GM21447 (cell line): Measurements from ENCODE around the gene PDE9A.

ENCODE experiments used
- ATAC-seq: cut with Tn5 transposase; IDR thresholded peaks from one replicate; pipeline ENCODE4 v1.9.1; 2021; ENCODE audit not compliant: unreplicated experiment

The PDE9A gene

DNA sequence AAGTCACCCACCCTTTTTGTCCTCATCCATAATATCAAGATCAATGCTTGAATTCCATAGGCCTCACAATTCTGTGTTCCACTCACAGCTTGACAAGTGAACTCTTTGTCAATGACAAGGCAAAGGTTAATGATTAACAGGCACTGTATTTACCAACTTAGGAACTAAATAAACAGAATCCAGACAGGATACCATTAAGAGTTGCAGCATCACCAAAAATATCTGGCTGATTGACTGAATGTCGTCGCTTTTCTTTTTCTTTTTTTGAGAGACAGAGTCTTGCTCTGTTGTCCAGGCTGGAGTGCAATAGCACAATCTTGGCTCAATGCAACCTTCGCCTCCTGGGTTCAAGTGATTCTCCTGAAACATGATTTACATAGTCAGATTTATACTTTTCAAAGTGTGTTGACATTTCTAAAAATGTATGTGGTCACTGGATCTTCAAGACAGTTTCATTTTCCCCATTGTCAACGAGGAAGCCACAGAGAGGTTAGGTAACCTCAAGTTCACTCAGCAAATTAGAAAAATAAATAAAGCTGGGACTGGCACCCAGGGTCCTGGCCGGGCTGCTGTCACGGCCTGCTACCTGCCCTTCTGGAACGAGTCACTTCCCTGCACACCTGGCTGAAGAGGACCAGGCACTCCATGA, 81.0 kb downstream of the PDE9A start:
- no peak for ATAC-seq

DNA sequence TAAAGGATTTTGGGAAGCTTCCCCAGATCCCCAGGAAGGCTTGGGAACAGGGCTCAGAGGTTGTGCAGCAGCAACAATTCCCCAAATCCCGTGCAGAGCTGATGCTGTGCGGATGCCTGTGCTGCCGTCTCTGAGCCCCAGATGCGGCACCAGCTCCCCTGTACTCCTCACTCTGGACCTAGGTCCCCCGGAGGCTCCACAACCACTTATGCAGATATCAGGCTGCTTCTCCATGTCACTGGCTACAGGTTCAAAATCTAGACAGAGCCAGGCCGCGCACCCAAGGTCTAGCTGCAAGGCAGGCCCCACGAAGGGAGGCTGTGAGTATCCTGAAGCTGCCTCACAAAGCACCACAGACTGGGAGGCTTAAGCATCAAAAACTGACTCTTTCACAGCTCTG, 81.6 kb downstream of the PDE9A start:
- no peak for ATAC-seq

DNA sequence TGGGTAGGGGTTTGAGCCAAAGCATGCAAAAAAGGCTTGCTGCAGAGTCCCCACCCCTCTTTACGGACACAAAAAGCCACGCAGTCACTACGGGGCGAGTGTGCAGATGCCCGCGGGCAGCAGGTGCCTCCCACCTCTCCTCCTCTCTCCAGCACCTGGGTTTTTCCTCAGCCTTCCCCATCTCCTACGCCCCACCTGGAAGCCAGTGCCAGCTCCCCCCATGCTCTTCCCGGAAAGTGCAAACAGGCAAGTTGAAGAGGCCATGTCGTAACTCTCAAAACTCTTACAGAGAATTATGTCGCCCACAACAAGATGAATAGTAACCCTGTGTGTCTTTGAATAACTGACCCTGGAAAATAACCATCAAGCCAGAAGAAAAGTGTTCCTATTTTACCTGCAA, 82.5 kb downstream of the PDE9A start:
- ATAC-seq: no peak

DNA sequence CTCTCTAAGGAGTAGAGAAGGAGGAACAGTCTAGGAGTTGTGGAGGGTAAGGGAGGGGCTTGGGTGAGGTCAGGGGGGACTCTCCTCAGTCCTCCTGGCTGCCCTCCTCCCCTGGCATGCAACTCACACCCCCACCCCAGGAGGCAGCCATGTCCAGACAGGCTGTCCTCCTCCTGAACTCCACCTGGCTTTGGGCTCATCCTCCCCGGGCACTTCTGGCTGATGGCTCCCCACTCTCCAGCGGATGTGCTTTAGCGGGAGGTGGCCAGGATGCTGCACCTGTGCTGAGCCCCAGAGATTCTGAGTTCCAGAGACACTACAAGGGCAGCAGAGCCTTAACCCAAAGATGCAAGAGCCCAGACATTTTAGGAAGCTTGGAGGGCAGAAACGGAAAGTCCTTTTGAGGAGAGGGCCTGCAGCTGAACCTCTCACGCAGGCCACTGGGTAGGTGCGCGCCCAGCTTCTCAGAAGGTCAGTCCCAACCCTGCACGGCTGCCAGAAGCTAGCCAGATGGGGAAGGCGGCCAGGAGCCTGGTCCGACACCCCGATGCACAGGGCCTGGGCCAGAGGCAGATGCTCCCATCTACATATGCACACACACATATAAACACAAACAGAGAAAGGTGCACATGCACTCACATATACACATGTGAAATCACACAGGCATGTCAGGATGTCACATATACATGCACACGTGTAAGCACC, 83.4 kb downstream of the PDE9A start:
- no peak for ATAC-seq

DNA sequence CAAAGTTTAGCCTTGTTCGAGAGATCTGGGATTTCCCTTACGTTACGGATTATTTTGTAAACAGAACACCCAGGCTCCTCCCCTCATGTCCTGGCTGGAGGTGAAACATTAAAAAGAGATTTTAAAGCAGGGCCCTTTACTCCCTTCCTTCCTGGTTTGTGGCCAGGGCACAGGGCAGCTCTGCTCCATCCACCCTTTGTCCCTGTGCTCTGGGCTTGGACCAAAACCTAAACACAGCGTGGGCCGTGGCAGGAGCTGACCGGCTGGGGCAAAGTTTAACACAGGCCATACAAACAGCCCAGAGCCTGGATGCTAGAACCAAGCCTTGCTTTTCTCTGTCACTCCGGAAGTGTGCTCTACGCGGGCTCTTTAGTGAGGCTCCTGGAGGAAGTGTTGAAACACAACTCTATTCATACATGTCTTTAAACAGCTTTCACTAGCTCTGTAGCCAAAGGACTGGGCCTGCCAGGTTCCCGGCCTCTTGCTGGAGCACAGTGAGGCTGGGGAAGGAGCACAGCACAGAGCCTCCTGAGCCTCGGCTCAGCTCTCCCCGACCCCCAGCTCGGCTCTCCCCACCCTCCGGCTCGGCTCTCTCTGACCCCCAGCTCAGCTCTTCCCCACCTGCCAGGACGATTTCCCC, 84.7 kb downstream of the PDE9A start:
- no peak for ATAC-seq

DNA sequence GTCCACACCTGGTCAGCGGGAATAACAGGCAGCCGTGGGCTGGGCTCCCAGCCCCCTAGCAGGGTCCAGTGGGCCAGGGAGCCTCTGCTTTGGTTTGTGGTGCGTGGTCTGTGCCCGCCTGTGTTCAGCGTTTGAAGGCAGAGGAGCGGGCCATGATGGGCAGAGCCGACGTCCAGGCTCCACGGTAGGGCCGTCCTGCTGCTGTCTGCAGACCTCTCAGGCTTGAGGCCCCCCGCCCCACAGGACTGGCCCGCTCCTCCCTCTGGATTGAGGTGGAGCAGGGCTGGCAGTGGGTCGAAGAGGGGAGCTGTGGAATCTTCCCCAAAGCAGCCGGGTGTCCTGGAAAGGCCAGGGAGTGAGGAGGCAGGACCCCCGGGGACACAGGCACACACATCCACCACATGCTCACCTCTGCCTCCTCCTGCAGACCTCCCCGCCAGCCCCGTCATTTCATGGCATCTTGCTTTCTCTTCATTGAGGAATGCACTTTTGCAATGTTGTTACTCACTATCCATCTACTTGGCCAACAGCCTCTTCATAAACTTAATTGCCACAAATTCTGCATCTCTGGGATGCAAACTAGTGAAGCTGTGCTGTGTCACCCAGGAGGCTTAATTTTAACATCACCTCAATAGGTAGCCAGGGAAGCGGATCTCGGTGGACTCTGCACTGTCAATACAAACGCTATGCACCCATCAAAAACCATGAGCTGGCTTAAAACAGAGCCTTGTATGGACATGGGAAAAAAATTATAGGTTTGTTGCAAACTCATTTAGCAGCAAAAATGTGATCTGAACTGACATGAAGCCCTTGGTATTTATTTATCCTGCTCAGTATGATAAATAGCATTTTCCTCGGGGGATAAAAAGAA, 85.9 kb downstream of the PDE9A start:
- ATAC-seq: no peak

DNA sequence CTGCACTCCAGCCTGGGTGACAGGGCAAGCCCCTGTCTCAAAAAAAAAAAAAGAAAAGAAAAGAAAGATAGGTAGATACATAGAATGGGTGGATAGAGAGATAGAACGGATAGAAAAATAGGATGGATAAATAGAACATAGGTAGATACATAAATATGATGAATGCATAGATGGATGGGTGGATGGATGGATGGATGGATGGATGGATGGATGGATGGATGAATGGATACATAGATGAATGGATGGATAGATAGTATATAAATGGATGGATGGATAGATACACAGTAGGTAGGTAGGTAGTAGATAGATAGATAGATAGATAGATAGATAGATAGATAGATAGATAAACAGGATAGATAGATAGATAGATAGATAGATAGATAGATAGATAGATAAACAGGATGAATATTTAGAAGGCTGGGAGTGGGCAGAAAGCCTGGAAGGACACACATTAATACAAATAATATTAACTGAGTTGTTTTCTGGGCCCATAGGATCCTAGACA, 87.0 kb downstream of the PDE9A start:
- no peak for ATAC-seq

DNA sequence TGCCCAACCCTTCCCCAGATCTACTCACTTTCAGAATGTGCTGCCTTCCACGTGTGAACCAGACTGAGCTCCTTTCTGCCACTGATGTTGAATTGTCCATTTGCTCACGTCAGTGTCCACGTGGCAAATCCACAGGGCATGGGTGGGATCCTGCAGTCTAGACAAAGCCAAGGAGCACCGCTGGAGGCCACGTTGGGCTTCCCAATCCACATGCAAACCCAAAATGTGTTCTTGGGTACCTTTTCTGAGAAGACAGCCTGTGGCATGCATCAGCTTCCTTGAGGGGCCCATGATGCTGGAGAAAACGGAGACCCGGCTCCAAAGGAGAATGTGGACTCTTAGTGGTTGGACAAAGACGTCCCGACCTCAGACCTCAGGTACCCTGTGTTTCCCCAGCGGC, 87.6 kb downstream of the PDE9A start:
- no peak for ATAC-seq

DNA sequence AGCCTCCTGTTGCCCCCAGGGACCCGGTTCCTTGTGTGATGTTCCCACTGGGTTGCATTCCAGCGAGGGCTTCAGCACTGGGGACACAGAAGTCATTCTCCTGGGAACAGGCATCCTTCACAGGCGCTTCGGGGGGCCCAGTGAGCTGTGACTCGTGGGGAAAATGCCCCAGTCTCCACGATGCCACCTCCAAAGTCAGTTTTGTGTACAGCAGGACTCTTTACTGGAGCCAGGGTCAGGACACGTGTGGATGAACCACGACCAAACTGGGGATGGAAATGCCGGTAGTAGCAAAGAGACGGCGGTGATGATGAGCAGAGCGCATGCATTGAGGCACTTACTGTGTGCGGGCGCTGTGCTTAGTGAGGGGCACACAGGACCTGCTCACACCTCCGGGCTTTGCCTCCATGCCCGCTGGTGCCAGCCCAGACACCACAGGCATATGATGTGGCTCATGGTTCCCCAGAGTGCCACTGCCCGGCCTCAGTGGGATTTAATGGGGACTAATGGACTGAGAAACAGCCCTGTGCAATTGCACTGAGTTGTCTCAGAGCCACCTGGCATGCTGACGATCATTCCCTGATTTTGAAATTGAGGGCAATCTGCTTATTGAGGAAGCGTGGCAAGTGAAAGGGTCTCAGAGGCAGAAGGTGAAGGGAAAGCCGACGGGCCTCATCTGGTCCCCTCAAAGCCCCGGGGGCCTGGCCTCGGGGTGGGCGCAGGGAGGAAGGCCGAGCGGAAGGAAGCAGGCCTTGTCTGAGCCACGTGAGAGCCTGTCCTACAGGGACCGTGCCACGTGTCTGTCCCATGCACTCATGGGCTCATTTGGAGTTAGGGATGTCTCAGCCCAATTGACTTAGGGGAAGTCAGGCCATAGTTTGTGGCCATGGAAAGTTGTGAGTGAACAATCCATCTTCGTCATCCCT, 91.4 kb downstream of the PDE9A start:
- no peak for ATAC-seq

DNA sequence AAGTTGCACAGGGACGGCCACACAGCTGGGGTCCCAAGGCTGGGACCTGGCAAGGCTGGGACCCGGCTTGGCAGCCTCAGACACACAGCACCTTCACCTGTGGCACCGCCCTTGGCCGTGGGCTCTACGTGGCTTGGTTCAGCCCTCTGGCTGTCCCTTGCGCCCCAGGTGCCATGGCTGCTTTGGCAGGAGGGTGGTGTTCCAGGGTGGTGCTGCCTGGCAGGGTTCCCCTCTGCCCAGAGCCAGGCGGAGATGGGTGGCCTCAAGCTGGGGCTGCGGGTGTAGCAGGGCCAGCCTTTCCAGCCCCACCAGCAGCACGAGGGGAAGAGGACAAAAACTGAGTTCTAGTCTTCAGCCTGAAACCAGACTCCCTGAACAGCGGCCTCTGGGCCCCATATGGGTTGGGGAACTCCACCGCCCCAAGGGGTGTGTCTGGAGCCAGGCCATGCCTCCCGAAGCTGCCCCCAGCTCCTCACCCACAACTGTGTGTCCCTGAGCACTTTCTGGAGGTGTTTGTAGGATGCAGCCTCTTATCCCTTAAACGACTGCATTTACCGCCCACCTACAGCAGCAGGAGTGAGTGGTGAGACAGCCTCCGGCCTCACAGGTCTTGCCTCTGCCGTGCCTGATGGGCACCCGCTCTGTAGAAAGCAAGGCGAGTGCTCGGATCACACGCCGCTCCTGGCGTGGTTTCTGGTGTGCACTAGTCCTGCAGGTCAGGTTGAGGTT, 92.3 kb downstream of the PDE9A start:
- ATAC-seq: no peak

DNA sequence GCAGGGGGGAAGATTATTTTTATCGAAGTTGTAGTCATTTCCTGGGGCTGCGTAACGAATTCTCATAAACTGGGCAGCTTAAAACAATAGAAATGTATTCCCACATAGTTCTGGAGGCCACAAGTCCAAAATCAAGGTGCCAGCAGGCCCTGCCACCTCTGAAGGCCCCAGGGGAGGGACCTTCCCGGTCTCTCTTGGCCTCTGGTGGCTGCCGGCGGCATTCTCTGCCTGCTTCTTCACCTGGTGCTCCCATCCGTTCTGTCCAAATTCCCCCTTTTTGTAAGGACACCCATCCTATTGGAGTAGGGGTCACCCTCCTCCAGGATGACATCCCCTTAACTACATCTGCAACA, 92.8 kb downstream of the PDE9A start:
- no peak for ATAC-seq

DNA sequence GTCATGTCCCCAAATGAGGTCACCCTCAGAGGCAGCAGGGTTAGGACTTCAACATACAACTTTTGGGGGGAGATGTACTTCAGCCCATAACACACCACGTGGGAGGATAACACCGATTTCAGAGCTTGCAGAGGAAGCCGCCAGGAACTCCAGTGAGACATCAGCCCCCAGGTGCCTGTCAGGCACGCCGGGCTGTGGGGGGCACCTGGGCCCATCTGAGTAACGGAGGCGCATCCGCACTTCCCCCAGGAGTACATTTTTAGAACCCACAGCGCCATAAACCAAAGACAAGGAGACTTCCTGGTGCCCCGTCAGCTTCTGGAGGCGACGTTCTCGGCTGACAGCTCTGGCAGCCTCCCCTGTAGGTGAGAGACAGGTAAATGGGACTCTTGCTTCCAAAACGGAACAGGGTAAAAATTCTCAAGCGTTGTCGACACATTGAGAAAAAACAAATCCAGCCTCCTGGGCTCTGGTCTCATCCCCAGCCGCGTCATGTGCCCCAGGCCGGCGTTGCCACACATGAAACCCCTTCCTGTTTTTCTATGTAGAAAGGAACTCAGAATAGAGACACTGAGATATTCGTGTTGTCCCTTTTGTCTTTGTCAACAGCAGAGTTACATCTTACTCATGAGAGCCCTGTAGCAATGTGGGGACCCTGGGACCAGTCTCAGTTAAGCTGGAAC, 93.3 kb downstream of the PDE9A start:
- no peak for ATAC-seq

DNA sequence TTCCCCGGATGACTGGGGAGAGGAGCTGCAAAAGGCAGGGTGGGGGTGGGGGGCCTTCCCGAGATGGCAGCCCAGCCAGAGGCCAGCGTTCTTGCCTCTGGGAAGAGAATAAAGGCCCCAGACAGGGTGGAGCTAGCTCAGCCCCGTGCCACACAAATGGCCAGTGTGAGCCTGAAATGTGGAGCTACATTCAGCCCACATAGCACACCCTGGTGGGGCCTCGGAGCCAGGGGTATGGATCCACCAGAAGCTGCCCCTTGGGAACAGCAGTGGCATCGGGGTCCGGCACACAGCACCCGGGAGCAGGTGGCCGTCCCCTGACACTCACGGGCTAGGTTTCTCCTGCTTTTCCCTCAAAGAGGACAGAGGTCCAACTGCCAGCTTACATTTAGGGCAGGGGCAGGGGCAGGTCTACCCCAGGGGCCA, 93.9 kb downstream of the PDE9A start:
- no peak for ATAC-seq

DNA sequence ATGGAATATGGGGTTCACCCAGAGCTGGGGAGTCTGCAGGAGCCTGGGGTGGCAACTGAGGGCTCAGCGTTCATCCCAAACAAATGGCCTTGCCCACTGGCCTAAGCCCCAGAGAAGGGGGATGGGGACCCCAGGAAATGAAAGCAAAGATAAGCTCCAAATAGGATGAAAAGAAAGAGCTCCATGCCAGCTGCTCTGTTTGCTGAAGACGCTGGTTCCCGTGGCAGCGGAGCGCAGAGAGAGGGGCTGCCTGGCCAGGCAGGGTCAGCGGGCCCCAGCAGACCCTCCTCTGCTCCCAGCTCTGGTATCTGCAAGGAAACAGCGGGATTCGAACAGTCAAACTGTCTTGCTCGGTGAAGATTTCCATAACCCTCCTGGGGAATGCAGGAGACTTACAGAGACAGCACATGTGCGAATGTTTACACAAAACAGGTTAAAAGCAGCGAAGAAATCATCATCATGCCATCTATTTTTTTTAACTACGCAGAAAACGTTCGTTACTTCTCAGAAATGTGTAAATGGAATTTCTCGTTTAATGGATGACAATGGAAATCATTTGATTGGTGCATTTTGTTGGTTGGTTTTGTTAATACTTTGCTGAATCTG, 94.4 kb downstream of the PDE9A start:
- no peak for ATAC-seq

DNA sequence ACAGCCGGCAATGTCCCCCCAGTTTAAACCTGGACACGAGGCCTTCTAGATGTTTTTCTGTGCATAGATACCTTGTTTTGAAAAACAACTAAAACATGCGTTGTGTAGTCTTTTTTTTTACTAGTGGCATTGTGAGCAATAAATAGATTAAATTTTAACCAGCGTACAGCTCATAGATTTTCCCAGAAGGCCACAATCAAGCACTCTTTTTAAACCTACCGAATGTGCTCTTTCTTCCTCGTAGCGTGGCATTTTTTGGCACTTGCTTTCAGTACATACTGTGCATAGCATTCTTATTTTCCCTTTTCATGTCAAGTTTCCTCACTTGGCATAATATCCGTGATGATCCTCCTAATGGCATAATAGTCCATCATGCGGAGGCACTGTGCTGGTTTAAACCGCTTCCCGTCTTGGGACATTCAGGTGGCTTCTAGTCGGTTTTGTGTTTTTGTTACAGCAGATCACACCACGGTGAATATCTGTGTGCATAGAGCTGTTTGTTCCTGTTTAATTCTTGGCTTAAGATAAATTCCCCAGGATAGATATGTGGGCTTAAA, 95.3 kb downstream of the PDE9A start:
- no peak for ATAC-seq

DNA sequence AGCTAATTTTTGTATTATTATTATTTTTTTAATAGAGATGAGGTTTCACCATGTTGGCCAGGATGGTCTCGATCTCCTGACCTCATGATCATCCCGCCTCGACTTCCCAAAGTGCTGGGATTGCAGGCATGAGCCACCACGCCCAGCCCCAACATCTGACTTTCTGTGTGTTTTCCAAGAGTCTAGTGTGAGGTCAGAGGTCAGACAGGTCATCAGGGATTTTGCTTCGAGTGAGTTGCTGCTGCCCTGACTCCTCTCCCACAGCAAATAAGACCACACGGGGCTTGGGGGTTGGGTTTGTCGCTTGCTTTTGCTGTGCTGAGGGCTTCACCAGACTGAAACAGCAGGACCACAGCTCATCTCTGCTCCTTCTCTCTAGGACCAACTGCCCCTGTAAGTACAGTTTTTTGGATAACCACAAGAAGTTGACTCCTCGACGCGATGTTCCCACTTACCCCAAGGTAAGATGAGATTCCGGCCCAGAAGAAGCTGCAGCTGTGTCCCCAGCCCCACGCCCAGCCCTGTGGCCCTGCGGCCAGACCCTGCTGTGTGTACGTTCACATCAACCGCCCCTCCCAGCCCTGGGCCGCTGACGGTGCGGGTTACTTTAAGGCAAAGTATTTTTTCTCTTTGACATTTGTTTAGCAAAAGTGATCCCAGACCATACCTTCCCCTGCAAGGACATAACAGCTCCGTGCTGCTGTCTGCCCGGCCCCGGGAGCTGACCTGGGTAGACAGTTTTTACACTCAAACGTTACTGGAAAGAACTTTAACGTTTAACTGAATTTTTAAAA, 97.5 kb downstream of the PDE9A start:
- ATAC-seq: no peak

DNA sequence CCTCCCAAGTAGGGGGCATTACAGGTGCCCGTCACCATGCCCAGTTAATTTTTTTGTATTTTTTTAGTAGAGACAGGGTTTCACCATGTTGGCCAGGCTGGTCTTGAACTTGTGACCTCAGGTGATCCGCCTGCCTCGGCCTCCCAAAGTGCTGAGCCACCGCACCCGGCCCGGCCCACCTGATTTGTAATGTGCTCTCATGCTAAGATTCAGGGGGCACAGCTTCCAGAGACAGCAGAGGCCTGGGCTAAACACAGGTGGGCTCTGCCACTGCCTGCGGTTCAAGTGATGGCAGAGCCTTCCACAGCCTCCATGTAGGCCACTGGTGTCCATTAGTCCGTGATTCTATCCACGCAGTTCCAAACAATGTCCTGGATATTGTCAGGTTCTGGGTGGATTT, 98.4 kb downstream of the PDE9A start:
- ATAC-seq: no peak

DNA sequence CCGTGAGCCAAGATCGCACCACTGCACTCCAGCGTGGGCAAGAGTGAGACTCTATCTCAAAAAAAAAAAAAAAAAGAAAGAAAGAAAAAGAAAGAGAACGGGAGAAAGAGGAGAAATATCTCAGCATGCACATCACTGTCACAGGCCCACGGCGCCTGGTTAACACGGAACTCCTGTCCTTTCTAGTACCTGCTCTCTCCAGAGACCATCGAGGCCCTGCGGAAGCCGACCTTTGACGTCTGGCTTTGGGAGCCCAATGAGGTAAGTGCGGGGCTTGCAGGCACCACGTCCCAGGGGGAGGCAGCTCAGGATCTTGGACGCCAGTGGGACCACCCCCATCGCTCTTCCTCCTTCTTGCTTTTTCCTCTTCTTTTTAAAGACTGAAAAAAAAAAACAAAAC, 100.4 kb downstream of the PDE9A start:
- no peak for ATAC-seq
